AG20443 (cell line): ENCODE data around the gene POLK.
"Not testable (repeated sequence)": the region's sequence is repeated elsewhere in the genome, so short reads cannot be mapped to it uniquely, and the experiment has no call there.

Experiments used
- DNase-seq: peaks from one replicate; pipeline ENCODE4 v3.0.0; 2012; ENCODE audit warnings: low spot score, mixed read lengths

The POLK gene

GRCh38 chr5:75511435-75512382 is at the start of gene POLK, which contains the start of gene CERT1:
POLK (plus strand) TSS chr5:75511891.
CERT1 (minus strand) TSS chr5:75511629; CDS start chr5:75511207, 422 bp downstream.
- peak; percentile 98 for DNase-seq

- DNase-seq, result no peak
Observed at GRCh38 chr5:75463726-75464125, 48.0 kb upstream of the POLK start.

- DNase-seq, result peak; percentile 8
Observed at GRCh38 chr5:75465480-75465879, 46.2 kb upstream of the POLK start.

GRCh38 chr5:75466006-75466716 is 45.5 kb upstream of the POLK start:
- no peak for DNase-seq

- no peak for DNase-seq
Observed at GRCh38 chr5:75468593-75468992, 43.1 kb upstream of the POLK start.

- no peak for DNase-seq
Observed at GRCh38 chr5:75469017-75469416, 42.7 kb upstream of the POLK start.

GRCh38 chr5:75471193-75471592 is 40.5 kb upstream of the POLK start:
- DNase-seq, result no peak

GRCh38 chr5:75472973-75473372 is 38.7 kb upstream of the POLK start:
- DNase-seq, result no peak

- no peak for DNase-seq
Observed at GRCh38 chr5:75473463-75473862, 38.2 kb upstream of the POLK start.

- DNase-seq, result no peak
Observed at GRCh38 chr5:75475364-75475763, 36.3 kb upstream of the POLK start.

GRCh38 chr5:75481024-75481423 is 30.7 kb upstream of the POLK start:
- no peak for DNase-seq

GRCh38 chr5:75482482-75482881 is 29.2 kb upstream of the POLK start:
- DNase-seq, result no peak

GRCh38 chr5:75484605-75485004 is 27.1 kb upstream of the POLK start:
- DNase-seq, result no peak

GRCh38 chr5:75489847-75490246 is 21.8 kb upstream of the POLK start:
- not testable (repeated sequence) for DNase-seq

- no peak for DNase-seq
Observed at GRCh38 chr5:75491621-75492020, 20.1 kb upstream of the POLK start.

GRCh38 chr5:75496026-75496425 is 15.7 kb upstream of the POLK start:
- DNase-seq, result no peak

GRCh38 chr5:75498208-75498777 is 13.4 kb upstream of the POLK start:
- DNase-seq, result no peak

- DNase-seq, result not testable (repeated sequence)
Observed at GRCh38 chr5:75498875-75499274, 12.8 kb upstream of the POLK start.

- not testable (repeated sequence) for DNase-seq
Observed at GRCh38 chr5:75505112-75505511, 6.6 kb upstream of the POLK start.

GRCh38 chr5:75507841-75508240 is 3.9 kb upstream of the POLK start:
- no peak for DNase-seq

- DNase-seq, result no peak
Observed at GRCh38 chr5:75509546-75509945, 2.1 kb upstream of the POLK start.

GRCh38 chr5:75509956-75510355 is 1.7 kb upstream of the POLK start:
- peak; percentile 29 for DNase-seq

GRCh38 chr5:75510417-75510835 is 1.3 kb upstream of the POLK start:
- no peak for DNase-seq
